Ovary (tissue), 3 donors: ENCODE data around the gene KIR2DL1.
"Not testable (repeated sequence)": the region's sequence is repeated elsewhere in the genome, so short reads cannot be mapped to it uniquely, and the experiment has no call there.

Experiments used
- CTCF ChIP-seq, 3 donors: fragments of 450-650 bp in 2 of 3; fragments of 200-600 bp in 1 of 3; IDR thresholded peaks; one replicate each; pipeline versions ENCODE4 v1.5.1 to v1.8.0; 2016 to 2022; ENCODE audit warnings: antibody characterized with exemption in 3 of 3, mild to moderate bottlenecking in 1 of 3
- POLR2A ChIP-seq: fragments of 450-650 bp; IDR thresholded peaks from one replicate; pipeline ENCODE4 v1.6.1; 2017; ENCODE audit warnings: antibody characterized with exemption, mild to moderate bottlenecking, moderate library complexity
- donor health status: DM: no; HTN: no; CAD: no.

GRCh38 chr19:54816251-54816650 lies 46.7 kb downstream of the KIR2DL1 start, which contains the start of gene KIR3DL1:
- TF ChIP-seq POLR2A; CTCF (IDR thresholded peaks at IDR 0.05): not testable (repeated sequence)
